Omental fat pad (tissue), 4 donors: ENCODE measurements around the gene PIGL. TPM values are rescaled to one million over a fixed set of nuclear protein-coding genes. Genes with fewer than 3 reads are reported as not detected.

Source experiments
- ATAC-seq: fragments of 150-250 bp; one replicate; pipeline ENCODE4 v1.9.1; 2016; ENCODE audit warnings: mild to moderate bottlenecking, moderate library complexity; ENCODE audit not compliant: low FRiP score
- DNase-seq: peaks from one replicate; pipeline ENCODE4 v3.0.0-alpha.2; 2019; ENCODE audit warnings: low spot score
- CTCF ChIP-seq, 3 donors: fragments of 450-650 bp; IDR thresholded peaks; one replicate each; pipeline ENCODE4 v1.5.1; 2016 to 2017; ENCODE audit warnings: antibody characterized with exemption in 3 of 3, mild to moderate bottlenecking in 3 of 3, moderate library complexity in 2 of 3
- total RNA-seq, 4 donors: library from RNA; depleted of rRNA; stranded (reverse); fragments of >200 nt; gene quantifications; one replicate each; pipeline ENCODE4 v1.1.0, GENCODE V29; 2016

Gene PIGL
- total RNA-seq, 4 donors from 2014 or later: 44.8 to 62.4 (median 52.5) TPM

- ATAC-seq (peak; percentile 88), DNase-seq (no peak)
- TF ChIP-seq CTCF (IDR thresholded peaks at IDR 0.05): no peak
Observed at GRCh38 chr17:16353317-16354174, 136.5 kb downstream of the PIGL start, which contains the start of gene CENPV. Gene CENPV (minus strand): TSS chr17:16353469. CDS start chr17:16353436, 33 bp downstream.

GRCh38 chr17:16354585-16354984 is 137.6 kb downstream of the PIGL start:
- DNase-seq (no peak), ATAC-seq (no peak)
- TF ChIP-seq CTCF (IDR thresholded peaks at IDR 0.05): no peak

GRCh38 chr17:16358394-16358793 is 141.4 kb downstream of the PIGL start:
- no peak for ATAC-seq
- no peak for TF ChIP-seq CTCF (IDR thresholded peaks at IDR 0.05)
- DNase-seq: no peak

GRCh38 chr17:16361874-16362273 is 144.9 kb downstream of the PIGL start:
- ATAC-seq (no peak), DNase-seq (no peak)
- no peak for TF ChIP-seq CTCF (IDR thresholded peaks at IDR 0.05)

GRCh38 chr17:16363749-16364536 is 146.9 kb downstream of the PIGL start:
- peak; percentile 84 for DNase-seq
- ATAC-seq: peak; percentile 59
- TF ChIP-seq CTCF (IDR thresholded peaks at IDR 0.05): peak in 2 of 3 donors; percentile 31 to 37

GRCh38 chr17:16364625-16365024 is 147.6 kb downstream of the PIGL start:
- DNase-seq: no peak
- TF ChIP-seq CTCF (IDR thresholded peaks at IDR 0.05): no peak
- ATAC-seq: no peak
